HG02884 (cell line): Measurements from ENCODE around the gene CTSF.
"Not testable (repeated sequence)": the region's sequence is repeated elsewhere in the genome, so short reads cannot be mapped to it uniquely, and the experiment has no call there.

Experiments
- ATAC-seq: cut with Tn5 transposase; IDR thresholded peaks from one replicate; pipeline ENCODE4 v1.9.1; 2021; ENCODE audit warnings: mild to moderate bottlenecking, moderate library complexity; ENCODE audit not compliant: unreplicated experiment

The CTSF gene

DNA sequence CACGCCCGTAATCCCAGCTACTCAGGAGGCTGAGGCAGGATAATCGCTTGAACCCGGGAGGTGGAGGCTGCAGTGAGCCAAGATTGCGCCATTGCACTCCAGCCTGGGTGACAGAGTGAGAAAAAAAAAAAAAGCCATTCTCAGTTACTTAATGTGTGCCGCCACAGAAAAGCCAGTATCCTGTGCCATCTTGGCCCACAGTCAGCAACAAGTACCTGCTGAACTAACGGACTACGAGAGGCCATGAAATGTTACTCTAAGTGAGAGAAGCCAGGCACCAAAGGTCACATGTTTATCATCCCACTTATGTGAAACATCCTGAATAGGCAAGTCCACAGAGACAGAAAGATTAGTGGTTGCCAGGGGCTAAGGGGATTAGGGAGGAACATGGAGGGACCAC, 27.8 kb downstream of the CTSF start:
- ATAC-seq = not testable (repeated sequence)

DNA sequence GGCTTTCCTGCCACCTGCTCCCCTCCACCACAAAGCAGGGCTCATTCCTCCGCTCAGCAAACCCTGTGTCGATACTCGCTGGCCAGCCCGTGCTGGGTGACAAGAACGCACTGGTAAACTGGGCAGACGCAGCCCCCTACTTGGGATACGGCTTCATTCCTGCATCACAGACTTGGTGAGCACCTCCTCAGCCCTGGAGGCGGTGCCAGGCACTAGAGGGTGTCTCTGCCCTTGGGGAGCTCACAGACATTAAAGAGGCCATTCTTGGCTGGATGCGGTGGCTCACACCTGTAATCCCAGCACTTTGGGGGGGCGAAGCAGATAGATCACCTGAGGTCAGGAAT, 28.6 kb downstream of the CTSF start:
- ATAC-seq = no peak

DNA sequence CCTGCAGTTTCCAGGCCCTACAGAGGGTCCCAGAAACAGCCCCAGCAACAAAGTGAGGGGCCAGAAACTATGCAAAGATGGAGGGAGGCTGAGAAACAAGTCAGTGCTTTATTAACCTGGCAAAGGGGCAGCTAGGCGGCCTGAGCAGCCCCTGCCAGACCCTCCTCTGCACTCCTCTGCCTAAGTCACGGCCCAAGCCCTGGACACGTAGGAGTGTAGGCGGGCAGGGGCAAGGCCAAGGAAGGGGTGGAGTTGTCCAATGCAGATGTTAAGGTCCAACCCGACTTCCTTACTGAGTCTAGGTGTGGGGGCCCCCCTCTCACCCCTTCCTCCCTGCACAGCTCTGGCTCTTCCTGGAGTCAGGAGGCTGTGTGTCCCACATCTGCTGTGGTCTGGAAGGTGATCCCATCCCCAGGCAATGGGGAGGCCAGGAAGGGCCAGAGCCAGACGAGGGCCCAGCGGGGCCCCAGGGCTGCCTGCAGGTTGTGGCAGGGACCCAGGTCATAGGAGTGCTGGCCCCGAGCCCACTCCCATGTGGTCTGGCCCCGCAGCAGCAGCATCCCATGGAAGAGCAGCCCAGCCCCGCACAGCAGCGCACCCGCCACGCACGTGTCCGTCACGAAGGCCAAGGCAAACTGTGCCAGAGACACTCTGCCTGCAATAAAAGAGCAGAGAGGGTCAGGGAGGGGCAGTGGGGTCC, 29.1 kb downstream of the CTSF start:
- ATAC-seq = no peak

DNA sequence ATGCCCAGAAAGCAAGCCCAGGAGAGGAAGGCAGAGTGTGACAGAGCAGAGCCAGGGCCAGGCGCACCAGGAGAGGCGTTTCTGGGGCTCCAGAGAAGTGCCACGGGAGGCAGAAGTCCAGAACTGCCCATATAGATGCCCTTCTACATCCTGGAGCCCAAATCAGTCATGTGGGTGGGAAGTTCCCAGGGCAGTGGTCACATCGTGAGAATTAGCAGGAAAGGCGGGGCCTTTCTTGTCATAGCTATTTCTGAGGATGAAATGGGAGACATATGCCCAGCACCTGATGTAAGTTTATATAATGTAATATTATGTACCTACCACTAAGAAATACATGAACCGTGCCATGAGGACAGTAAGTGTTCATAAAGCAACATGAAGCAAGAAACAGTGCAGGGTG, 35.6 kb downstream of the CTSF start:
- no peak for ATAC-seq

DNA sequence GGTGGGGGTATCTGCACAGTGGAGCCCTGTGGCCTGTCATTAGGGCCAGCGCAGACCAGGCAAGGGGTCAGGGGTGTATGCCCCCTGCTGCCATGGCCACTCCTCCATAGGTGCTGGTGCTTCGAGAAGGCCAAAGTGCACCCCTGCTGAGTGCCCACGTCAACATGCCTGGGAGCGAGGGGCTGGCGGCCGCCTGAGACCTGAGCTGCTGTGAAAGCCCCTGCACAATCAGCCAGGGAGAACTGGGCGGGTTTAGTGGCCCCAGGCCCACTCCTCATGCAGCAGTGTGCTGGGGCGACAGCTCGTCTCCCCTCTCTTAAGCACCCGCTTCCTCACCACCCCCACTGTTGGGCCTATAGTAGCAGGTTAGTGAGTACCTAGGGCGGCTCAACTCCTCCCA, 36.6 kb downstream of the CTSF start:
- ATAC-seq = no peak

DNA sequence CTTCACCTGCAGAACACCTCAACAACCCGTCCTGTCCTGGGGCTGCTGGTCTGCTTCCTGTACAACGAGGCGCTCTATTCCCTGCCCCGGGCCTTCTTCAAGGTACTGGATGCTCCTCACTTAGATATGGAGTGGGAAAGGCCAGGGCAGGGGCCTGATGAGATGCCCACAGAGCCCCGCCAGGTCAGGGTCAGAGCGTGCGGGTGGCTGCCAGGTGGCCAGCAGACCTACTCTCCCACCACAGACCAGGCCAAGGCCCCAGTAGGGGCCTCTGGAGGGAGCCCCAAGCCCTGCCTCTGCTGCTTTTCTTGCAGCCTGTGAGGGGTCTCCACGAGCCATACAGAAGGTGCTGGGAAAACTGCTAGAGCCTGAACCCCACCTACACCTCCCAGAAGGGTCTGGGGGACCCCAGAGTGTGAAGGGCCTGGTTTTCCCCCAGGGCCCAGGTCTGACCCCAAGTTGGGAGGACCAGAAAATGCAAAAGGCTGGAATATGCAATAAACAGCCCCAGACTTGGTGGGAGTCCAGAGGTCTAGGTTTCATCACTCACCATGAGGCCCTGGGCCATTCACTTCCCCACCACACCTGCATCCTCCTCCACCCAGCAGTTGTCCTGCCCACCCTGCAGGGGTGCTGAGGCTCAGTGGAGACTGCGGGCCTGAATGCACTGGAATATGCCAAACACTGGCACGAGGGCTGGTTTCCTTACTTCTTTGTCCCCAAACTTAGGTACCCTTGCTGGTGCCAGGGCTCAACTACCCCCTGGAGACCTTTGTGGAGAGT, 37.3 kb downstream of the CTSF start:
- no peak for ATAC-seq

DNA sequence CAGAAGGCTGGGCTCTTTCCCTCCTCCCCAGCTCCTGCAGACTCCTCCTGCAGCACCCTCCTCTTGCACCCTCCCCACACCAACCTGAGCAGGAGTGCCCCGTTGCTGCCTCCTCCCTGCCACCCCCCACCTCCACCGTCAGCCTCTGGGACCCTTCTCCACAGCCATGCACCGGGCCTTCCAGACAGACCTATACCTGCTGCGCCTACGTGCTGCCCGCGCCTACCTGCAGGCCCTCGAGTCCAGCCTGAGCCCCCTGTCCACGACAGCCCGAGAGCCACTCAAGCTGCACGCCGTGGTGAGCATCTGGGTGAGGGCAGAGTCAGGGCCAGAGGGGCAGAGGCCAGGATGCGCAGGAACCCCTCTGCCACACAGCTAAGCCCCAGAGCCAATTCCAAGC, 38.8 kb downstream of the CTSF start:
- ATAC-seq = no peak

DNA sequence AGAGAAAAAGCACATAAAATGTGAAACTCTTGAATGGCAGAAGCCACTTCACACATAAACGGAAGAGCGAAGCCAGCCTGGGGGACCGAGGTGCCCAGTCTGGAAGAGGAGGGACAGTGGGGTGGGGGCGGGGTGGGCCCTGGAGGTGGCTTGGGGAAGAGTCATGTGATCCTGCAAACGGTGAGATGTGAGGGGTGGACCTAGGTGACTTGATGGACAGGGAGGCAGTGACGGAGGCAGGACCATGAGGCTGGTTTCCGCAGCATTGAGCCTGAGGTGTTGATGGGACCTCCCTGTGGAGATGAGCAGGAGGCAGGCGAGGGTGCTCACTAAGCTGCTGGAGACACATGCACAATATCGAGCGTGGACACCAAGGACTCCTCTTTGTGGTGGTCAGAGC, 39.3 kb downstream of the CTSF start:
- no peak for ATAC-seq

DNA sequence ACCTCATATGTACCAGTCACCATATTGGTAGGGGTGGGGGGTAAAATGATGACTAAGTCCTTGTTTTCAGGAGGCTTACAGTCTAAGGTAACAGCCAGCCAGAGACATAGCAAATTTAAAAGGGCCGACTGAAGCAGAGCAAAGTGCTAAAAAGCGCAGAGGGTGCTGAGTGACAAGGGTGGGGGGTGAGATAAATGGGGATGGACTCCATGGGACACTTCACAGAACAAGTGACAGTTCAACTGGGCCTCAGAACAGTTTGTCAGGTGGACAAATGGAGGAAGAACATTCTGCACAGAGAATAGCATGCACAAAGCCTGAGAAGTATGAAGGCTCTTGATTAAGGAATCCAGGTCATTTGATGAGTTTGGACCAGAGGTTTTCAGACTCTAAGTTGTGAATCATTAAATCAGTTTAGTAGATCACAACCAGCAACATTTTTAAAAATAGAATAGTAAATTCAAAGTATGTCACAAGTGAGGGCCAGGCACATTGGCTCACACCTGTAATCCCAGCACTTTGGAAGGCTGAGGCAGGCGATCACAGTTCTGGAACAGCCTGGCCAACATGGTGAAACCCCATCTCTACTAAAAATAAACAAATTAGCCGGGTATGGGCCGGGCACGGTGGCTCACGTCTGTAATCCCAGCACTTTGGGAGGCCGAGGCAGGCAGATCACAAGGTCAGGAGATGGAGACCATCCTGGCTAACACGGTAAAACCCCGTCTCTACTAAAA, 43.9 kb downstream of the CTSF start:
- ATAC-seq = no peak

DNA sequence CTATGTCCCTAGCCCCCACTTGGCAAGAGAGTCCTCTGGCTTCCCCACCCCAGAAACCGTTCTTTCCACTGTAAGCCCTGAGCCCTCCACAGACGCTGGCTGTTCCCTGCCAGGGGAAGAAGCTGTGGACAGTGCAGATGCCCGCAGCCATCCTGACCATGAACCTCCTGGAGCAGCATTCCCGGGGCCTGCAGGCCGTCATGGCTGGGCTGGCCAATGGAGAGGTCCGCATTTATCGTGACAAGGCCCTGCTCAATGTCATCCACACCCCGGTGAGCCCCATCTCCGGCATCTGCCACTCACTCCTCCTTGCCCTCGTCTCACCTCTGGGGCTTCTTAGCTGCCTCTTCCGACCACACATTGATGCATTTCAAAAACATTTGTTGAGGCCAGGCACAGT, 44.8 kb downstream of the CTSF start:
- ATAC-seq = no peak
